Activated naive CD4-positive, alpha-beta T cell treated with anti-CD3 and anti-CD28 coated beads, Interleukin-2, amount 10 ng/mL, durations not matched to agents 5 hours and 36 hours (primary cell): ENCODE results near the gene PDE4D. TPM values are rescaled to one million over a fixed set of nuclear protein-coding genes. Genes with fewer than 3 reads are reported as not detected.

ENCODE experiments used
- microRNA-seq: library from miRNA; unstranded; fragments of <30 nt; microRNA quantifications from one replicate; pipeline ENCODE4 v1.2.0, GENCODE V29; 2022; ENCODE audit warnings: borderline microRNAs expressed, borderline replicate concordance
- total RNA-seq, 2 experiments: library from RNA; stranded (reverse); gene quantifications; one replicate each; pipeline ENCODE4 v1.2.3, GENCODE V29; 2021

PDE4D gene
- 100 to 1,000 TPM; 120 to 126 TPM for total RNA-seq

GRCh38 chr5:59893429-59894227, at the start of gene PDE4D:
Gene PDE4D (minus strand): TSS chr5:59893726.

Small RNA genes within 50 kb of the gene (microRNA-seq; reads per million reads assigned to microRNA genes)
- gene MIR582, result not detected
